NCI-H510A (cell line): ENCODE data around the gene RGS11.

Experiments
- DNase-seq: peaks from one replicate; lab custom pipeline; 2025; lab: John Stamatoyannopoulos, UW

Gene RGS11

GRCh38 chr16:229731-230281, 45.9 kb downstream of the RGS11 start:
- no peak for DNase-seq

GRCh38 chr16:228852-229730, 46.7 kb downstream of the RGS11 start, which contains the start of gene LUC7L:
Gene LUC7L, minus strand, starts transcription at chr16:229449. Its CDS starts 110 bp downstream, at chr16:229339.
- DNase-seq: peak; percentile 77

GRCh38 chr16:228151-228851, 47.4 kb downstream of the RGS11 start:
- DNase-seq: no peak

- DNase-seq: no peak
Observed at GRCh38 chr16:220021-220420, 55.7 kb downstream of the RGS11 start.
